NB4 (cell line): ENCODE results near the gene HADHA.
"Not testable (repeated sequence)": the region's sequence is repeated elsewhere in the genome, so short reads cannot be mapped to it uniquely, and the experiment has no call there.

ENCODE experiments used
- DNase-seq: peaks from one replicate; pipeline ENCODE4 v3.0.0; 2010; ENCODE audit warnings: low read depth
- H3K4me3 ChIP-seq: one replicate; pipeline ENCODE4 v1.5.1; 2011; ENCODE audit warnings: mild to moderate bottlenecking, low read depth, low read length, moderate library complexity
- MYC ChIP-seq: IDR thresholded peaks from 2 replicates; pipeline ENCODE4 v1.6.1; 2011; ENCODE audit warnings: low read depth, low read length
- POLR2A ChIP-seq: IDR thresholded peaks from 2 replicates; pipeline ENCODE4 v1.6.1; 2011; ENCODE audit warnings: mild to moderate bottlenecking; ENCODE audit not compliant: insufficient read length; ENCODE audit errors: extremely low read depth
- TF ChIP-seq, protein P1 (sequence below): IDR thresholded peaks from 2 replicates; pipeline ENCODE4 v1.6.1; 2011; ENCODE audit warnings: low read depth, low read length
- TF ChIP-seq, protein P2 (sequence below): IDR thresholded peaks from one replicate; pipeline ENCODE4 v1.5.1; 2012; ENCODE audit warnings: low read depth, low read length

Gene HADHA

DNA sequence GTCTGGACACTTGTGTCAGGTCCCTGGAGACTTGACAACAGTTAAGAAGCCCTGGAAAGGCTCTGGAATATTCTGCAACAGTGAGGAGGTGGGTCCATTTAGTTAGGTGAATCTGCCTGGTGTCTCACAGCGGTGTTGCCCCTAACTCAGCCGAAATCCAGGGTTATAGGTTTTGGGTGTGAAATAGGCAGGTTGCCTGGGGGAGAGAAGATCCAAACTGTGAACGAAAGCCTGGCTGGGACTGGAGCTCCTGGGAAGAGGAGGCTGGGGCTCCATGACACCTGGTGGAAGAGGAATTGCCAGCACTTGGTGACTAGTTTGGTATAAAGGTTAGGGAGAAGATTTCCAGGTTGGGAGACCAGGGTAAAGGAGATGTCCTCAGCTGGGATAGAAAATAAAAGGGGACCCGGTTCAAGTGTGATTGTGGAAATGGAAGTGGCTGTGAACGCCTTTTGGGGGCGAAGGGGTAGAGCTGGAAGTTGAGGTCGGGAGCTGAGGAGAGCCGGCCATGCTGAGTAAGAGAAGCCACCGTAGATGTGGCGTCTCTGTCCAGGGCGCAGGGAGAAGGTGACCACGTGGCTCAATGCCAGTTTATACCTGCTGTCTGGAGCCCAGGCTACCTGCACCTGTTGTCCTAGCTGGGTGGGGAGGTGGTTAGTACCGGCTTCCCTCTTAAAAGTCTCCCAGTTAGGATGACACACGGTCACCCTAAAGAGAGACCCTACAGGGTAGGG, 74.6 kb downstream of the HADHA start:
- TF ChIP-seq MYC (no peak), POLR2A (no peak)
- TF ChIP-seq, protein P1, sequence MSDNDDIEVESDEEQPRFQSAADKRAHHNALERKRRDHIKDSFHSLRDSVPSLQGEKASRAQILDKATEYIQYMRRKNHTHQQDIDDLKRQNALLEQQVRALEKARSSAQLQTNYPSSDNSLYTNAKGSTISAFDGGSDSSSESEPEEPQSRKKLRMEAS: no peak
- TF ChIP-seq, protein P2, sequence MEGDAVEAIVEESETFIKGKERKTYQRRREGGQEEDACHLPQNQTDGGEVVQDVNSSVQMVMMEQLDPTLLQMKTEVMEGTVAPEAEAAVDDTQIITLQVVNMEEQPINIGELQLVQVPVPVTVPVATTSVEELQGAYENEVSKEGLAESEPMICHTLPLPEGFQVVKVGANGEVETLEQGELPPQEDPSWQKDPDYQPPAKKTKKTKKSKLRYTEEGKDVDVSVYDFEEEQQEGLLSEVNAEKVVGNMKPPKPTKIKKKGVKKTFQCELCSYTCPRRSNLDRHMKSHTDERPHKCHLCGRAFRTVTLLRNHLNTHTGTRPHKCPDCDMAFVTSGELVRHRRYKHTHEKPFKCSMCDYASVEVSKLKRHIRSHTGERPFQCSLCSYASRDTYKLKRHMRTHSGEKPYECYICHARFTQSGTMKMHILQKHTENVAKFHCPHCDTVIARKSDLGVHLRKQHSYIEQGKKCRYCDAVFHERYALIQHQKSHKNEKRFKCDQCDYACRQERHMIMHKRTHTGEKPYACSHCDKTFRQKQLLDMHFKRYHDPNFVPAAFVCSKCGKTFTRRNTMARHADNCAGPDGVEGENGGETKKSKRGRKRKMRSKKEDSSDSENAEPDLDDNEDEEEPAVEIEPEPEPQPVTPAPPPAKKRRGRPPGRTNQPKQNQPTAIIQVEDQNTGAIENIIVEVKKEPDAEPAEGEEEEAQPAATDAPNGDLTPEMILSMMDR: no peak
- no peak for DNase-seq
- H3K4me3 ChIP-seq: no peak overlapping the region

DNA sequence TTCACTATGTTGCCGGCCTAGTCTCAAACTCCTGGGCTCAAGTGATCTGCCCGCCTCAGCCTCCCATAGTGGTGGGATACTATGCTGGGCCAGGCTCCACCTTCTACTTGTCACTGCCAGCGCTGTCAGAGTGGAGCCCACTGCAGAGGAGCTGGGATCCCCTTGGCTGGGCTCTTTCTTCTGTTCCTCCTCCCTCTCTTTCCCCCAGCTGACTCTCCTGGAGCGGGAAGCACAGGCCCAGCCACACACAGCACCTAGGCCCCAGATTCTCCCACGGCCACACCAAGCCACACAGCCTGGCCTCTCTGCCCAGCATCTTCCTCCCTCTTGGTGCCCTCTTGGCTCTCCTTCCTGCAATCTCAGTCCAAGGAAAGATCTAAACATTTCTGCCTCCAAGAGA, 75.2 kb downstream of the HADHA start:
- TF ChIP-seq POLR2A (no peak), MYC (no peak)
- TF ChIP-seq, protein P2: no peak
- TF ChIP-seq, protein P1: no peak
- DNase-seq: no peak
- H3K4me3 ChIP-seq: no peak overlapping the region

DNA sequence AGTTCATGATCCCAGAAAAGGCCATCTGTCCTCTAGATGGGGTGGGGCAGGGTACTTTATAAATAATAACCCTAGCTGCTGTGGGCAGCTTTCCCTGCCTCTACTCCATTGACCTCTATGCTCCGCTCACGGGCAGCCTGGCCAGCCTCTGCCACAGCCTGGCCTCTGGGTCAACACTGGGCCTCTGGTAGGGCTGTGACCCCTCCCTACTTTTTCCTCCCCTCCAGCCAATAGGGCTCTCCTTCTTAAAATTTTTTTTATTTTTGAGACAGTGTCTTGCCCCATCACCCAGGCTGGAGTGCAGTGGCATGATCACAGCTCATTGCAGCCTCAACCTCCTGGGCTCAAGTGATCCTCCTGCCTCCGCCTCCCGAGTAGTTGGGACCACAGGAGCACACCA, 75.6 kb downstream of the HADHA start:
- TF ChIP-seq, protein P2: no peak
- TF ChIP-seq POLR2A: no peak

DNA sequence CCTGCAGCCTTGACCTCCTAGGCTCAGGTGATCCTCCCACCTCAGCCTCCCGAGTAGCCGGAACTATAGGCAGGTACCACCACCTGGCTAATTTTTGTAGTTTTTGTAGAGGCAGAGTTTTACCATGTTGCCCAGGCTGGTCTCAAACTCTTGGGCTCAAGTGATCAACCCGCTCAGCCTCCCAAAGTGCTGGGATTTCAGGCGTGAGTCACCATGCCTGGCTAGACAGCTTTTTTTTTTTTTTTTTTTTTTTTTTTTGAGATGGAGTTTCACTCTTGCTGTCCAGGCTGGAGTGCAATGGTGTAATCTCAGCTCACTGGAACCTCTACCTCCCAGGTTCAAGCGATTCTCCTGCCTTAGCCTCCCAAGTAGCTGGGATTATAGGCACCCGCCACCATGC, 77.9 kb downstream of the HADHA start:
- H3K4me3 ChIP-seq, DNase-seq: not testable (repeated sequence)

More for the DNA sequence above, 75.6 kb downstream of the HADHA start:
- no peak overlapping the region for H3K4me3 ChIP-seq
- no peak for DNase-seq

DNA sequence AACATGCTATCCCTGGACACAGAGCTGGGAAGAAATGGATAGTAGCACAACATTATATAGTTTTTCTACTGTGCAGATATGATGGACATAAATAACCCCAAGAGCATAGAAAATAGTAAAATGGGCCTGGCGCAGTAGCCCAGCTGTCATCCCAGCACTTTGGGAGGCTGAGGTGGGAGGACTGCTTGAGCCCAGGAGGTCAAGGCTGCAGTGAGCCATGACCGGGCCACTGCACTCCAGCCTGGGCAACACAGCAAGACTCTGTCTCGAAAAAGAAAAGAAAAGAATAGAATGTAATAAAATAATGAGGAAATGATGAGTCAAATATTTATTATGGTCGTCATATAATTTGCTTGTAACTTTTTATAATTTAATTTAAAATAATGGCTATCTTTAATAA, 79.0 kb downstream of the HADHA start:
- DNase-seq: no peak
- TF ChIP-seq, protein P1: no peak
- TF ChIP-seq, protein P2: no peak
- TF ChIP-seq MYC (no peak), POLR2A (no peak)
- H3K4me3 ChIP-seq: no peak overlapping the region

DNA sequence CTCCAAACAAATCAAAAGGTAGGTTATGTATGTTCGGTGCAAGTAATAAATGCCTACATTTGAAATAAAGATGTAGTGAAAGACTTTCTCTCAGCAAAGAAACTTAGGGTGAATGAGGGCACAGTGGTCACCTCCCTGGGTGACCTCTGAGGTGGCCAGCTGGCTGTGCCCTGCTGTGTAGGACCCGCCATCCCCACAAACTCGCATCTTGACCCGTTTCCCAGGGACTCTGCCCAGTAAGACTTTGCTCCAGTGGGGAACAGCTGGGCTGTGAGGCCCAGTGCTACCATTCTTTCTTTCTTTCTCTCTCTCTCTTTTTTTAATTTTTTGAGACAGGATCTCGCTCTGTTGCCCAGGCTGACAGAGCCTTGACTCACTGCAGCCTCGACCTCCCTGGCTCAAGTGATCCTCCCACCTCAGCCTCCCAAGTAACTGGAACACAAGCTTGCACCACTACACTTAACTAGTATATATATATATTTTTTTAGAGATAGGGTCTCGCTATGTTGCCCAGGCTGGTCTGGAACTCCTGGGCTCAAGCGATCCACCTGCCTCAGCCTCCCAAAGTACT, 79.7 kb downstream of the HADHA start:
- no peak for TF ChIP-seq MYC
- TF ChIP-seq, protein P1: no peak
- TF ChIP-seq, protein P2: no peak
- TF ChIP-seq POLR2A: no peak

More for the DNA sequence above, 79.7 kb downstream of the HADHA start:
- DNase-seq: no peak
- no peak overlapping the region for H3K4me3 ChIP-seq
